GM18868 (cell line): ENCODE data around the gene LRRK1.

Experiments
- ATAC-seq: cut with Tn5 transposase; IDR thresholded peaks from one replicate; pipeline ENCODE4 v1.9.1; 2021; ENCODE audit warnings: mild to moderate bottlenecking, moderate library complexity; ENCODE audit not compliant: unreplicated experiment

The LRRK1 gene

GRCh38 chr15:100909989-100910955 is 8.9 kb upstream of the LRRK1 start:
- ATAC-seq: no peak

GRCh38 chr15:100911086-100911485 is 8.1 kb upstream of the LRRK1 start:
- no peak for ATAC-seq

DNA sequence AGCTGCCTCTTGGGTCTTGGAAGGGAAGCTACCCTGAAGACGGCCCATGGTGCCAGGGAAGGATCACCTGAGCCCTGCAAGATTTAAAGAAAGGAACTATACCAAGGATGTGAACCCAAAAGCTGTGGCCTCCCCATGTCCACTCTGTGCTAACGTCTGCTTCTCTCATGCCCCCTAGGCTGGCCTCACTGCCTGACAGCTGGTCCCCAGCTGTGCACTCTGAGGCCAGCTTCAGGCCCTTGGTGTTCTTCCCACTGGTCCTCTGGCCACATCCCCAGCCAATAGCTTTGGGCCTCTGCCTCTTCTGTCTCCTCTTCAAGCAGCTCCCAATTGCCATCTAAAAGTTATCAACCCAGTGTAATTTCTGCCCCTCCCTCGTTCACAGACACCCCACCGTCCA is 5.2 kb upstream of the LRRK1 start:
- no peak for ATAC-seq

- ATAC-seq: no peak
These were observed 4.3 kb upstream of the LRRK1 start for GRCh38 chr15:100914876-100915275.

- ATAC-seq: peak; percentile 70
These were observed 995 bp upstream of the LRRK1 start for GRCh38 chr15:100918034-100918689.

GRCh38 chr15:100919481-100920405 is 586 bp downstream of the LRRK1 start:
- ATAC-seq: no peak

- ATAC-seq: peak; percentile 31
These were observed 1.5 kb downstream of the LRRK1 start for GRCh38 chr15:100920516-100921135.

- ATAC-seq: peak; percentile 23
These were observed 3.3 kb downstream of the LRRK1 start for GRCh38 chr15:100922192-100923040.

- no peak for ATAC-seq
These were observed 3.9 kb downstream of the LRRK1 start for GRCh38 chr15:100923076-100923475.

DNA sequence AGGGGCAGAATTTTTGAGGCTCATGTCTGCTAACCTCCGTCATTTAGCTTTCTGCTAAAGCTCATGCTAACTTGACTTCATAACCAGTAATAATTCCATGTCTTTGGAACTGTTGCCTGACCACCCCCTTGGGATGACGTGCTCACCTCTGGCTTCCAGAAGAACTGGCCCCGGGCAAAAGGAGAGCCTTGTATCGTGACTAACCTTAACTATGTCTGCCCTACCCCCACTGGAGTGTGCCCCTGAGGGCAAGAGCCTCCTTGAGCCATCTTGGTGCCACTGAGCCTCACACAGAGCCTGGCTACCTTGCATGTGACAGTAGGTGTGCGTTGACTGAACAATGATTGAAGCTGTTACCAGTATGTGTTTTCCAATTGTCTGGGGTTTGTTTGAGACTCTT is 4.7 kb downstream of the LRRK1 start:
- ATAC-seq: no peak

- no peak for ATAC-seq
These were observed 5.3 kb downstream of the LRRK1 start for GRCh38 chr15:100924436-100924835.

DNA sequence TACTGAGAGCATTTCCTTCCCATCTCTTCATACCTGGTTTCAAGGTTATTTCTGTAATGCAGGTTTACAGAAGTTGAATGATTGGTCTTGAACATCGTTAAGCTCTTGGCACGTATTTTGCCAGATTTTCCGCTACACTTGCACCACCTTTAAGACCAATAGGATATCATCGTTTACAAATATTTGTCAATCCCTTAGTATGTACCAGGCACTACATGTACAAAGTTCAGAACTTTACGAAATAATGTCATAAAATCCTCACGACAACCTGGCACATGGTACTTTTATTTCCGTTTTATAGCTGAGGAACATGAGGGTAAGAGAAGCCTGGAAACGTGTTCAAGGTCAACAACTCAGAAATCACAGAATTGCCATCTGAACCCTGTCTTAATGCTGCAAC is 6.3 kb downstream of the LRRK1 start:
- no peak for ATAC-seq

- no peak for ATAC-seq
These were observed 7.1 kb downstream of the LRRK1 start for GRCh38 chr15:100926258-100926657.

GRCh38 chr15:100926971-100927756 is 8.0 kb downstream of the LRRK1 start:
- peak; percentile 34 for ATAC-seq

GRCh38 chr15:100928632-100929280 is 9.6 kb downstream of the LRRK1 start:
- ATAC-seq: no peak

- ATAC-seq: peak; percentile 31
These were observed 10.5 kb downstream of the LRRK1 start for GRCh38 chr15:100929641-100930042.

GRCh38 chr15:100930306-100930848 is 11.2 kb downstream of the LRRK1 start:
- no peak for ATAC-seq
